Esophagus squamous epithelium (tissue), 5 donors: Measurements from ENCODE around the gene C1QL2. TPM values are rescaled to one million over a fixed set of nuclear protein-coding genes. Genes with fewer than 3 reads are reported as not detected.

Experiments
- DNase-seq: peaks from one replicate; lab custom pipeline; 2025; lab: John Stamatoyannopoulos, UW
- H3K27ac ChIP-seq, 4 donors: fragments of 200-600 bp; sonication (generic); one replicate each; pipeline ENCODE4 v1.5.1; 2016 to 2019; ENCODE audit warnings: mild to moderate bottlenecking in 1 of 4
- H3K27me3 ChIP-seq, 4 donors: fragments of 200-600 bp; sonication (generic); 1 replicate in 3 of 4; 2 replicates in 1 of 4; pipeline versions ENCODE4 v1.5.1 to v1.6.0; 2017 to 2021; ENCODE audit warnings: antibody characterized with exemption in 1 of 4
- H3K36me3 ChIP-seq, 3 donors: fragments of 200-600 bp; sonication (generic); one replicate each; pipeline ENCODE4 v1.5.1; 2016 to 2019
- H3K4me1 ChIP-seq, 3 donors: fragments of 200-600 bp; sonication (generic); one replicate each; pipeline ENCODE4 v1.5.1; 2017 to 2019
- H3K4me3 ChIP-seq, 4 donors: fragments of 200-600 bp; sonication (generic); 1 replicate in 3 of 4; 2 replicates in 1 of 4; pipeline ENCODE4 v1.5.1; 2016 to 2019; ENCODE audit warnings: mild to moderate bottlenecking in 2 of 4, moderate library complexity in 1 of 4
- H3K9me3 ChIP-seq, 3 donors: fragments of 200-600 bp; sonication (generic); one replicate each; pipeline ENCODE4 v1.5.1; 2016 to 2019
- CTCF ChIP-seq, 6 experiments: fragments of 450-650 bp in 4 of 6; fragments of 200-600 bp in 2 of 6; sonication (generic) in 2 of 6; IDR thresholded peaks; one replicate each; pipeline ENCODE4 v1.5.1; 2016 to 2019; ENCODE audit warnings: antibody characterized with exemption in 6 of 6, mild to moderate bottlenecking in 4 of 6, moderate library complexity in 4 of 6
- POLR2A ChIP-seq, 4 donors: fragments of 450-650 bp; IDR thresholded peaks; one replicate each; pipeline ENCODE4 v1.6.1; 2017; ENCODE audit warnings: antibody characterized with exemption in 4 of 4, mild to moderate bottlenecking in 4 of 4, moderate library complexity in 3 of 4
- WGBS, 2 donors: methylation state at CpG; one replicate each; pipeline ENCODE4 v1.1.5; 2018; 5-methylcytosine and 5-hydroxymethylcytosine counted together
- intact Hi-C: fragments of 100-400 bp; cut with DNase I; formaldehyde crosslinking; loops from one replicate; pipeline ENCODE4 v1.15.0; 2022
- total RNA-seq, 4 donors: library from RNA; depleted of rRNA; stranded (reverse); fragments of >200 nt; gene quantifications; one replicate each; pipeline ENCODE4 v1.1.0, GENCODE V29; 2016
- donor health status: DM: yes; HTN: yes; CAD: no.

The C1QL2 gene
- total RNA-seq, 4 donors from 2014 or later: not detected

GRCh38 chr2:119119999-119120756 is 38.4 kb downstream of the C1QL2 start:
- H3K36me3 ChIP-seq: no peaks in the 10 kb centered on the region
- H3K4me1 ChIP-seq: no peaks in the 10 kb centered on the region
- peaks cover 0 to 74% (median 0%) of the 10 kb centered on the region in 4 donors for H3K27me3 ChIP-seq
- 30 to 36% methylated on average over 14 to 15 of the region's 15 CpGs for WGBS, 2 donors
- TF ChIP-seq CTCF (IDR thresholded peaks at IDR 0.05) (no peak), POLR2A (IDR thresholded peaks at IDR 0.05) (no peak)
- no peak overlapping the region for H3K4me3 ChIP-seq
- intact Hi-C loops: no loop called here
- H3K9me3 ChIP-seq: no peaks in the 10 kb centered on the region
- DNase-seq: no peak
- no peak overlapping the region for H3K27ac ChIP-seq

- no peaks in the 10 kb centered on the region for H3K4me1 ChIP-seq
- H3K9me3 ChIP-seq: no peaks in the 10 kb centered on the region
- H3K4me3 ChIP-seq: no peak overlapping the region
- intact Hi-C loops: no loop called here
- no peak for DNase-seq
- 32 to 57% methylated on average over 7 to 8 of the region's 8 CpGs for WGBS, 2 donors
- no peak overlapping the region for H3K27ac ChIP-seq
- TF ChIP-seq CTCF (IDR thresholded peaks at IDR 0.05): no peak
- TF ChIP-seq POLR2A (IDR thresholded peaks at IDR 0.05): no peak
- no peaks in the 10 kb centered on the region for H3K36me3 ChIP-seq
- H3K27me3 ChIP-seq: peaks cover 0 to 64% (median 0%) of the 10 kb centered on the region in 4 donors
These were observed 39.3 kb downstream of the C1QL2 start for GRCh38 chr2:119119076-119119785.

GRCh38 chr2:119117891-119118882 is 40.4 kb downstream of the C1QL2 start:
- H3K4me1 ChIP-seq: no peaks in the 10 kb centered on the region
- no peak overlapping the region for H3K27ac ChIP-seq
- intact Hi-C loops: no loop called here
- peaks cover 0 to 59% (median 0%) of the 10 kb centered on the region in 4 donors for H3K27me3 ChIP-seq
- H3K9me3 ChIP-seq: no peaks in the 10 kb centered on the region
- H3K4me3 ChIP-seq: no peak overlapping the region
- WGBS, 2 donors: 55 to 69% methylated on average over 9 of the region's 9 CpGs
- no peak for DNase-seq
- H3K36me3 ChIP-seq: no peaks in the 10 kb centered on the region
- TF ChIP-seq POLR2A (IDR thresholded peaks at IDR 0.05) (no peak), CTCF (IDR thresholded peaks at IDR 0.05) (no peak)

- H3K27me3 ChIP-seq: peaks cover 0 to 61% (median 0%) of the 10 kb centered on the region in 4 donors
These were observed 41.1 kb downstream of the C1QL2 start for GRCh38 chr2:119117408-119117807.

More at GRCh38 chr2:119117408-119117807, 41.1 kb downstream of the C1QL2 start:
- DNase-seq: no peak
- intact Hi-C loops: no loop called here
- TF ChIP-seq CTCF (IDR thresholded peaks at IDR 0.05) (no peak), POLR2A (IDR thresholded peaks at IDR 0.05) (no peak)
- Histone ChIP-seq H3K4me1 (no peaks in the 10 kb centered on the region), H3K4me3 (no peak overlapping the region), H3K27ac (no peak overlapping the region), H3K9me3 (no peaks in the 10 kb centered on the region), H3K36me3 (no peaks in the 10 kb centered on the region)
- 59 to 66% methylated on average over 3 to 5 of the region's 7 CpGs for WGBS, 2 donors
